Stimulated activated CD4-positive, alpha-beta T cell treated with anti-CD3 and anti-CD28 coated beads, Interleukin-12 subunit alpha, Interleukin-12 subunit beta, amount 100 ng/mL, for 4 hours (primary cell): ENCODE measurements around the gene P3H4.
"Not testable (repeated sequence)": the region's sequence is repeated elsewhere in the genome, so short reads cannot be mapped to it uniquely, and the experiment has no call there.

Experiments used
- DNase-seq: peaks from one replicate; pipeline ENCODE4 v3.0.0-alpha.2; 2020

The P3H4 gene, protein sequence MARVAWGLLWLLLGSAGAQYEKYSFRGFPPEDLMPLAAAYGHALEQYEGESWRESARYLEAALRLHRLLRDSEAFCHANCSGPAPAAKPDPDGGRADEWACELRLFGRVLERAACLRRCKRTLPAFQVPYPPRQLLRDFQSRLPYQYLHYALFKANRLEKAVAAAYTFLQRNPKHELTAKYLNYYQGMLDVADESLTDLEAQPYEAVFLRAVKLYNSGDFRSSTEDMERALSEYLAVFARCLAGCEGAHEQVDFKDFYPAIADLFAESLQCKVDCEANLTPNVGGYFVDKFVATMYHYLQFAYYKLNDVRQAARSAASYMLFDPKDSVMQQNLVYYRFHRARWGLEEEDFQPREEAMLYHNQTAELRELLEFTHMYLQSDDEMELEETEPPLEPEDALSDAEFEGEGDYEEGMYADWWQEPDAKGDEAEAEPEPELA

DNA sequence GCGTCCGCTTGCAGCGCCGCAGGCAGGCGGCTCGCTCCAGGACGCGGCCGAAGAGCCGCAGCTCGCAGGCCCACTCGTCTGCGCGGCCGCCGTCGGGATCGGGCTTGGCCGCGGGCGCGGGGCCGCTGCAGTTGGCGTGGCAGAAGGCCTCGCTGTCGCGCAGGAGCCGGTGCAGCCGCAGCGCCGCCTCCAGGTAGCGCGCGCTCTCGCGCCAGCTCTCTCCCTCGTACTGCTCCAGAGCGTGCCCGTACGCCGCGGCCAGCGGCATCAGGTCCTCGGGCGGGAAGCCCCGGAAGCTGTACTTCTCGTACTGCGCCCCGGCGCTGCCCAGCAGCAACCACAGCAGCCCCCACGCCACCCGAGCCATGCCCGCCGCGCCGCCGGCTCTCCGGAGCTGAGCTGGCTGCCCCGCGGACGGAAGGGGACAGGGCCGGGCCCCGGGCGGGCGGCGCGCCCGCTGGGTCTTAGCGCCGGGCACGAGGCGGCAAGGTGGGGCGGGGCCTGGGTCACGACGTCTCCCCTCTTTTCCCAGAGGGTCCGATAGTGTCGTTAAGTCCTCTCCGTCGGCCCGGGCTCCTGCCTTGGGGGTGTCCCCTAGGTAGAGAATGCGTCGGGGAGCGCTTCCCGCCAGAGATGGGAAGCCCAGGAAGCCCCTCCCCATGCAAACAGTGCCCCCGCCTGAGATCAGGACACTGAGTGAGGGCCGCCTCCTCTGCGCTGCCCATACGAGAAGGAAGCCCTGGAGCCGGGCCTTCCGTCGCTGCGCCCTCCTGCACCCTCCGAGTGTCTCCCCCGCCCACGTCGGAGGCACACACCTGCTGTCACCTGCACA is at the start of gene P3H4:
Gene P3H4 (minus strand): TSS at position 401 of the 832 bp plus-strand sequence. CDS start 34 bp downstream, at position 367.
- DNase-seq = peak; percentile 69

DNA sequence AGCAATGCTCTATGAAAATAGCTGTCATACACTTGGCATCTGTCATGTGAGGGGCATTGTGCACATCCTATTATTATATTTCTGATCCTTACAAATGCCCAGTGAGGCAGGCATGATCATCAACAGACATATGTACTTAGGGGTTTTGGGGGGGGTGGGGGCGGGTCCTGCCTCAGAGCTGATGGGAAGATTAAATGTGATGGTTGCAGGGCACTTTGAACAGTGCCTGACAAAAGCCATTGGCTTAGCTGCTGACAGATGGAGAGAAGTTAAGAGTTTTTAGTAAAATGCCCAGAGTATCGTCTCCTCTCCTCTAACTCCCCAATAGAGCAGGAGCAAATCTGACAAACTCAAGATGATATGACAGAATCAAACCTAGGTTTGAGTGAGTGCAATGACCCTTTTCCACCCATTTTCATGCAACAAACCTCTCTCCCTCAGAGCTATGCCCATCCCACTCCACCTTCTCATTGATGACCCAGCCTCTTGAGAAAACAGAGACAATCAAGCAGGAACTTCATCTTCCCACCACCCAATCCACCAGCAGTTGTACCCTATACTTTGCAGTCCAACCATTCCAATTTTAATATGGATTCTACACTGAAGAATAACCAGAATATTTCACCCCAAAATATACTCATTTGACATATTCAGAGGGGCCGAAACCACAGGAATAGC is 48.6 kb upstream of the P3H4 start:
- no peak for DNase-seq

DNA sequence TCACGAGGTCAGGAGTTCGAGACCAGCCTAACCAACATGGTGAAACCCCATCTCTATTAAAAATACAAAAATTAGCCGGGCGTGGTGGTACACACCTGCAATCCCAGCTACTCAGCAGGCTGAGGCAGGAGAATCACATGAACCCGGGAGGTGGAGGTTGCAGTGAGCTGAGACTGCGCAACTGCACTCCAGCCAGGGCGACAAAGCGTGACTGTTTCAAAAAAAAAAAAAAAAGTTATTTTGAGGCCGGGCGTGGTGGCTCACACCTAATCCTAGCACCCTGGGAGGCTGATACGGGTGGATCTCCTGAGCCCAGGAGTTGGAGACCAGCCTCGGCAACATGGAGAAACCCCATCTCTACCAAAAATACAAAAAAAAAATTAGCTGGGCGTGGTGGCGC is 39.6 kb upstream of the P3H4 start:
- not testable (repeated sequence) for DNase-seq

DNA sequence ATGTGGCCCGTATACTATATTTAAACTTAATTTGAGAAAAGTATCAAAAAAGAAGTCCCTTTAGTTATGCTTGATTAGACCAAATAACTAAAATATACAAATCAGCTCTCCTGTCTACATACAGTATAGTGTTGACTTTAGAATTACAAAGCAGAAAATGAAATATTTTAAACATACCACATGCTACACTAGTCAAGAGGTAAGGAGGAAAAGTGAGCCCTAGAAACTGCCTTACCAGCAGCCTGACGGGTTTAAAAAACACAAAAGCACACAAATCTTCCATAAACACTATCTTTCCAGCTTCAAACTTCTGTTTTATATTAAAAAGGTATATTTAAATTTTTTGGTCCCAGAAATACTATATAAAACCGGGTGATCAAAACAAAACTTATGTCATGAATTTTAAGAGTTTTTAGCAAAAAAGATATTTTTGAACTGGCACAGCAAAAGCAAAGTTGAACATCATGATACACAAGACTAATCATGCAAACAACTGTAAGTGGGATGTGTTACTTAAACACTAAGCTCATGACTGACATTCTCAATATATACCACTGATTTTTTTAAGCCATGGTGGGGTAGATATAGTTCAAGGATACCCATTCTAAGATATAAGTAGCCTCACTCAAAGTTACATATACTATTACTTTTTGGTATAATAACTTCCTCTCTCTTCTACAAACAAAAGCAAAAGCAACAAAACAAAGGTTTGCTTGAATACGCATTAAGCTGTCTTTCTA is 37.7 kb upstream of the P3H4 start:
- DNase-seq = no peak

DNA sequence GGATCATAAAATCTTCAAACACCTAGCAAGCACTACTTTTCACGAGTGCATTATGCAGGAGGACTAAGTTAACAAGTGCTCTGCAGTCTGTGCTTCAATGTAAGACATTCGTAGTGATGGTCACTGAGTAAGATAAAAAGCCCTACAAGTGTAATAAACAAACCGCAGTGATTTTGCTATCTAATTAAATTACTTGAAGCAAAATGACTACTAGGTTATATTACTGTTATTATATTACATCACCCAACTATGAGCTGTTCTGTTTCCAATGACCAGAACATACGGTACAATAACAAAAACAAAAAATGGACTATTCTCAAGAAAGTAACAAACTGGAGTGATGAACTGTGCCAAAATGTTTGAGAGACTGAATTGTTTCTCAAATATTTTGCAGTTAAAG is 37.0 kb upstream of the P3H4 start:
- DNase-seq = no peak

DNA sequence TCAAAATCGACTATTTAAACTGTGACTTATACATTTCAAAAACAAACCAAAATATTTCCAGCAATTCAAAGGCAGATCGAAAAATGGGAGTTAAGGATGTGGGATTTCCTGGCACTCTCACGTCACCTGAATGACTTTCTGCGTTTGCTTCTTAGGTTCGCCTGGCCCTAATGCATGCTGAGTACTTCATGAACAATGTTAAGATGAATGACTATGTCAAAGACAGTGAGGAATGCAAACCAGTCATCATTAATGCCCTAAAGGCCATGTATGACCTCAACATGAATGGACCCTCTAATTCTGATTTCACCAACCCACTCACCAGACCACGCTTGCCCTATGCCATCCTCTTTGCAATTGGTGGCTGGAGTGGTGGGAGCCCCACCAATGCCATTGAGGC is 33.2 kb upstream of the P3H4 start:
- DNase-seq = no peak

DNA sequence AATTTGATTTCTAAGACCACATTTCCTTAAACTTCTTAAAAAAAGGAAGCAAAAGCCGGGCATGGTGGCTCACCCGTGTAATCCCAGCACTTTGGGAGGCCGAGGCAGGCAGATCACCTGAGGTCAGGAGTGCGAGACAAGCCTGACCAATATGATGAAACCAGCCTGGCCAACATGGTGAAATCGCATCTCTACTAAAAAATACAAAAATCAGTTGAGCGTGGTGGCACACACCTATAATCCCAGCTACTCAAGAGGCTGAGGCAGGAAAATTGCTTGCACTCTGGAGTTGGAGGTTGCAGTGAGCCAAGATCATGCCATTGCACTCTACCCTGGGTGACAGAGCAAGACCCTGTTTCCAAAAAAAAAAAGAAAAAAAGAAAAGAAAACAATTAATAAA is 29.0 kb upstream of the P3H4 start:
- DNase-seq = not testable (repeated sequence)

DNA sequence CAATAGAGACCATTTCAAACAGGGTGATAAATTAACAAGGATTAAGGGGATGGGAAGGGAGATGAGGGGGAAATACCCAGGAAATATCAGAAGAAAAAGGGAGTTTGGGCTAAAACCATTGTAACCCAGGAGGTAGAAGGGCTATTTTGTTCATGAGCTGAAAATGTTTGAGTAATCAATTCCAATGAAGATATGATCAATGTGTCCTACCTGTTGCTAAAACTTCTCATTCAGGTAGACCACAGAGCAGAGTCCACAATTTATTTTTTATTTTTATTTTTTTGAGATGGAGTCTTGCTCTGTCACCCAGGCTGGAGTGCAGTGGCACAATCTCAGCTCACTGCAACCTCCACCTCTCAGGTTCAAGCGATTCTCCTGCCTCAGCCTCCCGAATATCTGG is 27.7 kb upstream of the P3H4 start:
- not testable (repeated sequence) for DNase-seq

DNA sequence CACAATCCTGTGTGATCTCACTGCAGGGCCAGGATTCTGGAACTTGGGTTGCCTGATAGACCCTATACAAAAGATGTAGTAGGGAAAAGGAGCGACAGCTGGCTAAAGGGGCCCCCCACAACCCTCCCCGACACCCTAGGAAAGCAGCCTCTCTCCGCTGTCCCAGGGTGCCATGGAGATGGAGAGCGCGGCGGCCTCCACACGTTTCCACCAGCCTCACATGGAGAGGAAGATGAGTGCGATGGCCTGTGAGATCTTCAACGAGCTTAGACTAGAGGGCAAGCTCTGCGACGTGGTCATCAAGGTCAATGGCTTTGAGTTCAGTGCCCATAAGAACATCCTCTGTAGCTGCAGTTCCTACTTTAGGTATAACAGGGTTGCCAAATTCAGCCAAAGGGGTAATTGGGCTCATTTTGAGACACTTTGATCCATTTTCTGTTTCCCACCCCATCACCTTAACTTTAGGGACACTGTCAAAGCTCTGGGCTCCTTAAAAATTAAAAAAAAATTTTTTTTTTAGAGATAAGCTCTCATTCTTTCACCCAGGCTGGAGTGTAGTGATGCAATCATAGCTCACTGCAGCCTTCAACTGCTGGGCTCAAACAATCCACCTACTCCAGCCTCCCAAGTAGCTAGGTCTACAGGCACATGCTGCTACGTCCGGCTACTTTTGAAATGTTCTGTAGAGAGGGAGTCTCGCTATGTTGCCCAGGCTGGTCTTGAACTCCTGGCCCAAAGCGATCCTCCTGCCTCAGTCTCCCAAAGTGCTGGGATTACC is 26.2 kb upstream of the P3H4 start, which contains the start of gene KLHL10:
Gene KLHL10 (plus strand): TSS at position 65 of the 778 bp plus-strand sequence. CDS start 108 bp downstream, at position 173.
- no peak for DNase-seq

DNA sequence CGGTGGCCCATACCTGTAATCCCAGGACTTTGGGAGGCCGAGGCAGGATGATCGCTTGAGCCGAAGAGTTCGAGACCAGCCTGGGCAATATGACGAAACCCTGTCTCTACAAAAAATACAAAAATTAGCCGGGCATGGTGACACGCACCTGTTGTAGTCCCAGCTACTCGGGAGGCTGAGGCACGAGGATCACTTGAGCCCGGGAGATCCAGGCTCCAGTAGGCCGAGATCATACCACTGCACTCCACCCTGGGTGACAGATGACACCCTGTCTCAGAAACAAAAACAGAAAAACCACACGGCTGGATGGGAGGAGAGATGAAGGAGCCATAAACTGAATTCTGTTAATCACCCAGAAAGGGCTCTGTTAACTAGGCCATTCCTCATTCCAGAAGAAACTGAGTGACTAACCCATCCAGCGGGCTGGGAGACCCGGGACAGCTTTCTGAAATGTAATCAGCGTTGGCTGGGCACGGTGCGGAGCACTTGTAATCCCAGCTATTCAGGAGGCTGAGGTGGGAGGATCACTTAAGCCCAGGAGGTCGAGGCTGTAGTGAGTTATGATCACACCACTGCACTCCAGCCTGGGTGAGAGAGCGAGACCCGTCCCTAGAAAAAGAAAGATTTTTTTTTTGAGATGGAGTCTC is 24.9 kb upstream of the P3H4 start:
- DNase-seq = no peak

DNA sequence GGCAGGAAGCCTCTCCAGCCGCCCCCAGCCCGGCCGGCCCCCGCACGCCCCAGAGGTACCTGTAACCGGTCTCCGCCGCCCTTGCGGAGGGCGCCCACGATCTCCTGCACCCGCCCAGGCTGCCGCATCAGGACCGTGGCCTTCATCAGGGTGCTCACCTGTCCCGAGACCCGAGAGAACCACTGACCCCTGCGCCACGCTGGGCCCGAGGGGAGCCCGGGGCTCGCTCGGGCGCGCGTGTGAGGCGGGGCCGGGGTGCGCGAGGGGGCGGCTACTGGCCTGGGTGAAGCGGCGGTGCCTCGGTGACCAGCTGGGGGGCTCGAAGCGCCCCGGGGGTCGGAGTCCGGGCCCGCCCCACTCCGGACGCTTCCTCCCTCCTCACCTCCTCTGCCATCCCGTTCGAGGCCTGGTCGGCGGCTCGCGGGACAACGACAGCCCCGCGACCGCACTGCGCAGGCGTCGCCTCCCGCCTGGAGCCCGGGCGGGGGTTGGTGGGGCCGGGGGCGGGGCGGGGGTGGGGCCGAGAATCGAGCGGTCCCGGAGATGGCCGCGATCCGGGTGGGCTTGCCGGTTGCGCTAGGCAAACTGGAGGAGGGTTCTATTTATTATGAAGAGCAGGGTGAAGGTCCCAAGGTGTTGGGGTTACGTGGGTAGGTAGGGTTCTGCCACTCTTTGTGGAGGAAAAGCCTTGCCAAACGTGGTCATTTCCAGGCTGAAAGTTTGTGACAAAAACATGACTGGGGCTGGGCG is 24.2 kb upstream of the P3H4 start, which contains the start of gene NT5C3B:
Gene NT5C3B (minus strand): TSS at position 433 of the 750 bp plus-strand sequence. CDS start 39 bp downstream, at position 394.
- DNase-seq = peak; percentile 58

DNA sequence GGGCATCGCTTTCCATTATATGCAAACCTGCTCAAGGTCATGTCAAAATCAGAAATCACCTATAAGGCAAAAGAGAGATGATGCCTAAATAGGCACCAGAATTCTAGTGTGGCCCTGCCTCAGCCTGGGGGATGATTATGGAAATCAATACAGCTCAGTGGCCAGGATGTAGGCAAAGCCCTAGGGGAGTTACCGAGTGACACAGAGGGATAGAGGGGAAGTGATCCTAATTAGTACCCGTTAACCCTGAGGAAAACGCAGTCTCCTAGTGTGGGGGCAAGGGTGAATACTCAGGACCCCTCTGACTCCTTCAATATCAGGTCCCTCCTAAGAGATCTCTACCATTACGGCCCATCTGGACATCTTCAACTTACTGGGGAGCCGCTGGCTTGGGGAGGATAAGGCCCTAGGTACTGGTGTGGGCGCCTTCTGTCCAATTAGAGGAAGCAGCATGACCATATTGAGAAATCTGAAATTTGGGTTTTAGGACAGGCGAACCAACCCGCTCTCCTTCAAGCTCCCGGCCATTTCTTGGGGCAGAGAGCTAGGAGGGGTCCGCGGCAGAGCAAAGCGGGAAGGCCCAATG is 23.6 kb upstream of the P3H4 start:
- no peak for DNase-seq

DNA sequence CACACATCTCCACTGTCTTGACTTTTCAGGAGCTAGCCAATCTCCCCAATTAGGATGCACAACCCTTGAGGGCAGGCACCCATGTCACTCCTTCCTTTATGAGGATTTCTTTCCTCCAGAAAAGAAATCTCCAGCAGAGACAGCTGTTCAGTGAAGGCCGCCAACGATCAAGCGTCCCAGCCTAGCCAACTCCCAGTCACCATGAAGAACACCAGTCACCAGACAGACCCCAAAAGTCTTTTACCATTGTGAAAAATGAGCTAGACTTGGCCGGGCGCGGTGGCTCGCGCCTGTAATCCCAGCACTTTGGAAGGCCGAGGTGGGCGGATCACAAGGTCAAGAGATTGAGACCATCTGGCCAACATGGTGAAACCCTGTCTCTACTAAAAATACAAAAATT is 18.2 kb upstream of the P3H4 start:
- DNase-seq = not testable (repeated sequence)

DNA sequence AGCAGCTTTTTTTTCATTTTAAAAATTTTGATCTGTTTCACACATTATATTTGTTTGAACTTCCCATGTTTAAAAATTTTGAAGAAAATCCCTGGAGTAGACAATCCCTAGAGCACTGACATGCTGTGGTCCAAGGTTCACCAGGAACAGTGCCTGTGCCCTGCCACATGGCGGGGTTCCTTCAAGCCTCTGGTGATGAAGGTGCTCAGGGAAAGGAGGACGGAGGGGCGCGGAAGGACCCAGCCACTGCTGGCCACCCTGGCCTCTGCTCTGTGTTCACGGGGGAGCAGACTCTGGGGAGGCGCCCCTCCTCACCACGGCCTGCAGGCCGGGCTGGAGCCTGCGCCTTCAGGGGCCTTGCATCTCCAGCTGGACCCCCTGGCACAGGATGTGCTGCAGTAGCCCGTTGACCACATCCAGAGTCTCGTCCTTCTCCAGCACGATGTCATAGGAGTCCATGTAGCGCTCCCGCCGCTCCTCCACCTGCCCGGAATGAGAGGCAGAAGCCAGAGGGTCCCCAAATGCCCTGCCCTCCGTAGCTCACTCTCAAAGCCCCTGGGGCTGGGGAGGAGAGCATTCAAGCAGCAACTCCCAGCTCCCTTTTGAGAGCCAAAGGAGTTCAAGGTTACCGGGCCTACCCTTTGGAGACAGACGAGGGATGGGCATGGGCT is 13.6 kb upstream of the P3H4 start:
- DNase-seq = no peak

DNA sequence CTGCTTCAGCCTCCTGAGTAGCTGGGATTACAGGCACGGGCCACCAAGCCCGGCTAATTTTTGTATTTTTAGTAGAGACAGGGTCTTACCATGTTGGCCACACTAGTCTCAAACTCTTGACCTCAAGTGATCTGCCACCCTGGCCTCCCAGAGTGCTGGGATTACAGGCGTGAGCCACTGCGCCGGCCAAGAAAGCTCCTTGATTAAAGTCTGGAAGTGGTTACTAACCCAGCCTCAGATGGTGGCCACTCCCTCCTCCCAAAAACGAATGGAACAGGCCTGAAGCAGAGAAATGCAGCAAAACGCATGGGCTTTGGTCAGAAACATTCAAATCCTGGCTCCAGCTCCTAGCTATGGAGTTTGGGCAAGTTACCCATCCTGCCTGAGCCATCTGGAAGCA is 12.3 kb upstream of the P3H4 start:
- no peak for DNase-seq

DNA sequence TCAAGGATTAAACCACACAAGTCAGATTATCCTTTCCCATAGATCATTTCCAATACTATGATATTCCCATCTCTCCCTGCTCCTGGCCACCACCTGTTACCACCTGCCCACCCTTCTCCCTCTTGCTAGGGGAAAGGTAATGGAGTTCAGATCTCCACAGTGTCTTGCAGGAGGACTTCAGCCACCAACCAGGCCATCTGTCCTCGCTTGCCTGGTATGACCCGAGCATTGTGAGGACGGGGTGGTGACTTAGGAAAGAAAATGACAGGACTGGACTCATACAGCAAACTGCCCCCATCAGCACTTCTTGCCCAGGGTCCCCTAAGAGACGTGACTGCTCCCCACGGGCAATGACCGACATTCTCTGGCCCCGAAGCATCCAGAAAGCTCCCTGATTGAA is 11.8 kb upstream of the P3H4 start:
- no peak for DNase-seq

DNA sequence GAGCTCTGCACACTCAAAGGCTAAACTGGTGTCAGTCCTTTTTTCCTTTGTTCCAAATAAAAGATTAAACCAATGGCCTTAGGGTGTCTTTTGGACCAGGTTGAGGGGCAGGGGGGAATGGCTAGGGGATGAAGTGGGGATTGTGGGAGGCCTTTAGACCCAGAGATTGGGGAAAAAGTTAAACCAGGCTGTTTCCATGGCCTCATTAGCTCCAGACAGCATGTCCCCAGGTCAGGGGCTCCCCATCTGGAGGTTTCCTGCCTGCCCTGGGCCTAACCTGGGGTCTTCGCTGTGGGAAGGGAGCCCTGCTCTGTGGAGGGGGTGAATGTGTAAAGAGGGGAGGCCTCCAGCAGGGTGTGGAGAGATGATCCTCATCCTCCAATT is 11.4 kb upstream of the P3H4 start:
- no peak for DNase-seq

DNA sequence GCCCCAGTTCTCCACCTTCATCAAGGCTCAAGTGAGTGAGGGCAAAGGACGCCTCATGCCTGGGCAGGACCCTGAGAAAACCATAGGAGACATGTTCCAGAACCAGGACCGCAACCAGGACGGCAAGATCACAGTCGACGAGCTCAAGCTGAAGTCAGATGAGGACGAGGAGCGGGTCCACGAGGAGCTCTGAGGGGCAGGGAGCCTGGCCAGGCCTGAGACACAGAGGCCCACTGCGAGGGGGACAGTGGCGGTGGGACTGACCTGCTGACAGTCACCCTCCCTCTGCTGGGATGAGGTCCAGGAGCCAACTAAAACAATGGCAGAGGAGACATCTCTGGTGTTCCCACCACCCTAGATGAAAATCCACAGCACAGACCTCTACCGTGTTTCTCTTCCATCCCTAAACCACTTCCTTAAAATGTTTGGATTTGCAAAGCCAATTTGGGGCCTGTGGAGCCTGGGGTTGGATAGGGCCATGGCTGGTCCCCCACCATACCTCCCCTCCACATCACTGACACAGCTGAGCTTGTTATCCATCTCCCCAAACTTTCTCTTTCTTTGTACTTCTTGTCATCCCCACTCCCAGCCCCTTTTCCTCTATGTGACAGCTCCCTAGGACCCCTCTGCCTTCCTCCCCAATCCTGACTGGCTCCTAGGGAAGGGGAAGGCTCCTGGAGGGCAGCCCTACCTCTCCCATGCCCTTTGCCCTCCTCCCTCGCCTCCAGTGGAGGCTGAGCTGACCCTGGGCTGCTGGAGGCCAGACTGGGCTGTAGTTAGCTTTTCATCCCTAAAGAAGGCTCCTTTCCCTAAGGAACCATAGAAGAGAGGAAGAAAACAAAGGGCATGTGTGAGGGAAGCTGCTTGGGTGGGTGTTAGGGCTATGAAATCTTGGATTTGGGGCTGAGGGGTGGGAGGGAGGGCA is 10.7 kb upstream of the P3H4 start:
- DNase-seq = no peak
